HepG2 (cell line): ENCODE data around the gene MYOM1. TPM values are rescaled to one million over a fixed set of nuclear protein-coding genes. Genes with fewer than 3 reads are reported as not detected.

Experiments
- AHR ChIP-seq: IDR thresholded peaks from 2 replicates; pipeline ENCODE4 v1.6.1; 2018; ENCODE audit warnings: missing genetic modification reagents, missing compliant biosample characterization
- CREM ChIP-seq, 2 experiments: sonication (generic) in 1 of 2; formaldehyde crosslinking in 1 of 2; IDR thresholded peaks; 2 replicates each; pipeline versions ENCODE4 v1.4.0 to v1.6.1; 2016 to 2020; ENCODE audit warnings: antibody characterized with exemption in 1 of 2, mild to moderate bottlenecking in 1 of 2, missing genetic modification reagents in 1 of 2
- GATAD1 ChIP-seq: IDR thresholded peaks from 2 replicates; pipeline ENCODE4 v1.6.1; 2016; ENCODE audit warnings: missing genetic modification reagents, missing compliant biosample characterization
- MAX ChIP-seq: IDR thresholded peaks from 2 replicates; pipeline ENCODE4 v1.6.1; 2012; ENCODE audit warnings: inconsistent platforms
- MAZ ChIP-seq, 2 experiments: sonication (generic) in 1 of 2; formaldehyde crosslinking in 1 of 2; IDR thresholded peaks; 2 replicates each; pipeline versions ENCODE4 v1.5.0 to v1.6.1; 2012 to 2020; ENCODE audit warnings: low read depth in 2 of 2, mild to moderate bottlenecking in 2 of 2, borderline replicate concordance in 1 of 2, improper control_type of control experiment in 1 of 2, low read length in 1 of 2, missing genetic modification reagents in 1 of 2, moderate library complexity in 1 of 2
- MTA3 ChIP-seq: sonication (generic); formaldehyde crosslinking; IDR thresholded peaks from 2 replicates; pipeline ENCODE4 v1.4.0; 2020; ENCODE audit warnings: missing genetic modification reagents
- MXD4 ChIP-seq: IDR thresholded peaks from 2 replicates; pipeline ENCODE4 v1.6.1; 2016; ENCODE audit warnings: mild to moderate bottlenecking, missing biosample characterization, missing genetic modification reagents
- NFAT5 ChIP-seq: sonication (generic); formaldehyde crosslinking; IDR thresholded peaks from 2 replicates; pipeline ENCODE4 v1.4.0; 2020; ENCODE audit warnings: missing genetic modification reagents
- NR1H2 ChIP-seq: sonication (generic); formaldehyde crosslinking; IDR thresholded peaks from 2 replicates; pipeline ENCODE4 v1.8.1; 2022; ENCODE audit warnings: low read depth, missing genetic modification reagents, borderline replicate concordance
- NR3C1 ChIP-seq: sonication (generic); formaldehyde crosslinking; IDR thresholded peaks from 2 replicates; pipeline ENCODE4 v1.4.0; 2020; ENCODE audit warnings: missing genetic modification reagents
- RBAK ChIP-seq: sonication (generic); formaldehyde crosslinking; IDR thresholded peaks from 2 replicates; pipeline ENCODE4 v1.5.1; 2020; ENCODE audit warnings: mild to moderate bottlenecking, missing genetic modification reagents
- RBM39 ChIP-seq: fragments of 200-400 bp; formaldehyde crosslinking; IDR thresholded peaks from one replicate; pipeline ENCODE4 v1.6.1; 2018; ENCODE audit warnings: antibody characterized with exemption, mild to moderate bottlenecking, low read depth, low read length; ENCODE audit not compliant: poor library complexity, severe bottlenecking
- RORA ChIP-seq: sonication (generic); formaldehyde crosslinking; IDR thresholded peaks from 2 replicates; pipeline ENCODE4 v1.5.0; 2020; ENCODE audit warnings: mild to moderate bottlenecking, missing genetic modification reagents, moderate library complexity
- STAG1 ChIP-seq: sonication (generic); formaldehyde crosslinking; IDR thresholded peaks from 2 replicates; pipeline ENCODE4 v1.4.0; 2020; ENCODE audit warnings: missing genetic modification reagents
- TBX3 ChIP-seq: fragments of 450-650 bp; IDR thresholded peaks from 2 replicates; pipeline ENCODE4 v1.6.1; 2017; ENCODE audit warnings: antibody characterized with exemption, mild to moderate bottlenecking, inconsistent platforms, borderline replicate concordance
- ZBTB34 ChIP-seq: sonication (generic); formaldehyde crosslinking; IDR thresholded peaks from 2 replicates; pipeline ENCODE4 v1.8.0; 2022; ENCODE audit warnings: mild to moderate bottlenecking, missing genetic modification reagents
- ZBTB7B ChIP-seq: sonication (generic); formaldehyde crosslinking; IDR thresholded peaks from 2 replicates; pipeline ENCODE4 v1.4.0; 2020; ENCODE audit warnings: missing genetic modification reagents
- ZFP36 ChIP-seq: fragments of 150-350 bp; IDR thresholded peaks from 2 replicates; pipeline ENCODE4 v1.6.1; 2018; ENCODE audit warnings: borderline replicate concordance, low read length, low read depth; ENCODE audit not compliant: partially characterized antibody
- ZNF232 ChIP-seq: sonication (generic); formaldehyde crosslinking; IDR thresholded peaks from 2 replicates; pipeline ENCODE4 v1.4.0; 2020; ENCODE audit warnings: missing genetic modification reagents, borderline replicate concordance
- ZNF430 ChIP-seq: sonication (generic); formaldehyde crosslinking; IDR thresholded peaks from 2 replicates; pipeline ENCODE4 v1.9.0; 2021; ENCODE audit warnings: mild to moderate bottlenecking, missing genetic modification reagents
- ZNF670 ChIP-seq: sonication (generic); formaldehyde crosslinking; IDR thresholded peaks from 2 replicates; pipeline ENCODE4 v1.8.0; 2022; ENCODE audit warnings: mild to moderate bottlenecking, missing genetic modification reagents, borderline replicate concordance
- ZNF75D ChIP-seq: sonication (generic); formaldehyde crosslinking; IDR thresholded peaks from 2 replicates; pipeline ENCODE4 v1.8.1; 2023; ENCODE audit warnings: missing genetic modification reagents, mild to moderate bottlenecking, borderline replicate concordance
- polyA plus RNA-seq, 8 experiments: library from polyadenylated mRNA; depleted of rRNA in 3 of 8; stranded (reverse) in 7 of 8; unstranded in 1 of 8; fragments of >200 nt; fragmentation: Illumina TruSeq in 4 of 8; extraction: Trizol in 4 of 8; gene quantifications; 2 replicates each; pipeline versions ENCODE4 v1.2.1 to v1.2.3, GENCODE V29; 2011 to 2016; ENCODE audit warnings: low read depth in 4 of 8, missing spikeins in 1 of 8, mixed read lengths in 1 of 8; ENCODE audit not compliant: insufficient read depth in 1 of 8
- total RNA-seq, 5 experiments: library from RNA; depleted of rRNA; stranded (reverse); fragments of >200 nt; fragmentation: Illumina TruSeq; extraction: Trizol; gene quantifications; 2 replicates each; pipeline ENCODE4 v1.2.3, GENCODE V29; 2016; ENCODE audit warnings: low read depth in 1 of 5

The MYOM1 gene
- total and polyA plus RNA-seq, 2 of the 13 experiments (the other 11 are each of a cell fraction or from before 2014, with no cell fraction given): 0.46 to 0.98 TPM

- 0 out of 2 replicates have a peak, but pooled peaks have one; percentile 32 for TF ChIP-seq ZBTB34 (CRISPR knock-in tag)
- peak; percentile 93 for TF ChIP-seq ZBTB7B
- no peak for TF ChIP-seq RORA (CRISPR knock-in tag)
- no peak for TF ChIP-seq MTA3
- no peak for TF ChIP-seq ZFP36
- TF ChIP-seq GATAD1 (CRISPR knock-in tag): peak; percentile 82
- TF ChIP-seq STAG1 (CRISPR knock-in tag): no peak; the same call in 1 of the 2 replicates
- no peak for TF ChIP-seq NR3C1 (CRISPR knock-in tag)
- TF ChIP-seq MAX: peak; percentile 73
- peak; percentile 67 for TF ChIP-seq RBM39
- no peak for TF ChIP-seq MAZ (IDR thresholded peaks at IDR 0.05; ENCODE audit: borderline replicate concordance, low read depth, low read length)
- peak; percentile 73 for TF ChIP-seq MAZ (CRISPR knock-in tag; IDR thresholded peaks at IDR 0.05; ENCODE audit: low read depth)
- TF ChIP-seq NFAT5 (CRISPR knock-in tag): 0 out of 2 replicates have a peak, but pooled peaks have one; percentile 34
- peak; percentile 53; the same call in 1 of the 2 replicates for TF ChIP-seq AHR (CRISPR knock-in tag)
- TF ChIP-seq RBAK (CRISPR knock-in tag): no peak
- peak; percentile 92 for TF ChIP-seq TBX3
- TF ChIP-seq ZNF75D (CRISPR knock-in tag): no peak
- TF ChIP-seq ZNF430 (CRISPR knock-in tag): peak; percentile 91
- TF ChIP-seq NR1H2: no peak
- TF ChIP-seq CREM (IDR thresholded peaks at IDR 0.05): peak; percentile 36; the same call in 1 of the 2 replicates
- TF ChIP-seq CREM (CRISPR knock-in tag; IDR thresholded peaks at IDR 0.05): no peak
- peak; percentile 86; the same call in 1 of the 2 replicates for TF ChIP-seq ZNF232 (CRISPR knock-in tag)
- TF ChIP-seq ZNF670 (CRISPR knock-in tag): peak; percentile 97; the same call in 1 of the 2 replicates
- TF ChIP-seq MXD4: peak; percentile 49; the same call in 1 of the 2 replicates
Measured at GRCh38 chr18:3261373-3262233, 41.8 kb upstream of the MYOM1 start, which contains the start of gene MYL12B (continued).
